Embryonic facial prominence (tissue), 1 donor: ENCODE data around the gene HDGFL3.
"Not testable (repeated sequence)": the region's sequence is repeated elsewhere in the genome, so short reads cannot be mapped to it uniquely, and the experiment has no call there.

Source experiments
- DNase-seq: peaks from one replicate; pipeline ENCODE4 v3.0.0-alpha.2; 2016; ENCODE audit errors: extremely low spot score

The HDGFL3 gene

GRCh38 chr15:83207660-83208366 lies at the start of gene HDGFL3:
Gene HDGFL3 (minus strand): TSS chr15:83207823. CDS start chr15:83207414, 409 bp downstream.
- peak; percentile 65 for DNase-seq

- DNase-seq = no peak
Observed at GRCh38 chr15:83250781-83251180, 43.2 kb upstream of the HDGFL3 start.

- no peak for DNase-seq
Observed at GRCh38 chr15:83249030-83249343, 41.4 kb upstream of the HDGFL3 start.

- DNase-seq = peak; percentile 53
Observed at GRCh38 chr15:83248151-83249029, 40.8 kb upstream of the HDGFL3 start.

- DNase-seq = no peak
Observed at GRCh38 chr15:83243634-83244033, 36.0 kb upstream of the HDGFL3 start.

GRCh38 chr15:83230242-83230641 lies 22.6 kb upstream of the HDGFL3 start:
- DNase-seq = no peak

GRCh38 chr15:83225449-83225848 lies 17.8 kb upstream of the HDGFL3 start:
- DNase-seq = no peak

- DNase-seq = not testable (repeated sequence)
Observed at GRCh38 chr15:83221781-83222180, 14.2 kb upstream of the HDGFL3 start.

- no peak for DNase-seq
Observed at GRCh38 chr15:83219026-83219425, 11.4 kb upstream of the HDGFL3 start.

- DNase-seq = no peak
Observed at GRCh38 chr15:83215306-83215705, 7.7 kb upstream of the HDGFL3 start.

- no peak for DNase-seq
Observed at GRCh38 chr15:83210619-83211018, 3.0 kb upstream of the HDGFL3 start.

- DNase-seq = no peak
Observed at GRCh38 chr15:83209333-83209732, 1.7 kb upstream of the HDGFL3 start.

GRCh38 chr15:83208367-83208661 lies 691 bp upstream of the HDGFL3 start:
- peak; percentile 8 for DNase-seq

GRCh38 chr15:83207009-83207659 lies 489 bp downstream of the HDGFL3 start:
- peak; percentile 8 for DNase-seq

GRCh38 chr15:83206526-83207008 lies 1.1 kb downstream of the HDGFL3 start:
- no peak for DNase-seq

- DNase-seq = no peak
Observed at GRCh38 chr15:83205725-83206324, 1.8 kb downstream of the HDGFL3 start.

- DNase-seq = no peak
Observed at GRCh38 chr15:83204697-83205096, 2.9 kb downstream of the HDGFL3 start.

GRCh38 chr15:83203543-83203942 lies 4.1 kb downstream of the HDGFL3 start:
- no peak for DNase-seq

GRCh38 chr15:83200589-83200988 lies 7.0 kb downstream of the HDGFL3 start:
- DNase-seq = no peak

GRCh38 chr15:83200162-83200561 lies 7.5 kb downstream of the HDGFL3 start:
- DNase-seq = no peak

GRCh38 chr15:83199288-83199687 lies 8.3 kb downstream of the HDGFL3 start:
- DNase-seq = no peak

- no peak for DNase-seq
Observed at GRCh38 chr15:83198476-83198875, 9.1 kb downstream of the HDGFL3 start.
